HepG2 (cell line): ENCODE results near the gene QKI. TPM values are rescaled to one million over a fixed set of nuclear protein-coding genes. Genes with fewer than 3 reads are reported as not detected.
A peak's percentile ranks its signal among the peaks of the same experiment; 100 is the strongest.

Experiments
- AHR ChIP-seq: IDR thresholded peaks from 2 replicates; pipeline ENCODE4 v1.6.1; 2018; ENCODE audit warnings: missing genetic modification reagents, missing compliant biosample characterization
- ARNT2 ChIP-seq: sonication (generic); formaldehyde crosslinking; IDR thresholded peaks from 2 replicates; pipeline ENCODE4 v1.8.0; 2022; ENCODE audit warnings: mild to moderate bottlenecking, low read depth, missing genetic modification reagents, moderate library complexity
- ATAD3A ChIP-seq: sonication (generic); formaldehyde crosslinking; IDR thresholded peaks from 2 replicates; pipeline ENCODE4 v1.4.0; 2020; ENCODE audit warnings: missing genetic modification reagents
- FOXA1 ChIP-seq, 2 experiments: fragments of 450-650 bp in 1 of 2; sonication (generic) in 1 of 2; formaldehyde crosslinking in 1 of 2; IDR thresholded peaks; 2 replicates each; pipeline versions ENCODE4 v1.4.0 to v1.6.1; 2016 to 2020; ENCODE audit warnings: missing genetic modification reagents in 1 of 2
- FOXK2 ChIP-seq: fragments of 450-650 bp; IDR thresholded peaks from 2 replicates; pipeline ENCODE4 v1.6.1; 2016
- HDAC6 ChIP-seq: fragments of 200-600 bp; sonication (generic); IDR thresholded peaks from 2 replicates; pipeline ENCODE4 v1.7.0; 2017; ENCODE audit warnings: mild to moderate bottlenecking, antibody characterized with exemption, low read length, low read depth
- HMG20A ChIP-seq: IDR thresholded peaks from 2 replicates; pipeline ENCODE4 v1.6.1; 2016; ENCODE audit warnings: borderline replicate concordance
- HOXA3 ChIP-seq: sonication (generic); formaldehyde crosslinking; IDR thresholded peaks from 2 replicates; pipeline ENCODE4 v1.5.0; 2020; ENCODE audit warnings: missing genetic modification reagents
- LCORL ChIP-seq, 2 experiments: fragments of 450-650 bp in 1 of 2; sonication (generic) in 1 of 2; formaldehyde crosslinking in 1 of 2; IDR thresholded peaks; 2 replicates each; pipeline versions ENCODE4 v1.5.0 to v1.6.1; 2017 to 2020; ENCODE audit warnings: antibody characterized with exemption in 1 of 2, missing genetic modification reagents in 1 of 2
- MZF1 ChIP-seq: sonication (generic); formaldehyde crosslinking; IDR thresholded peaks from 2 replicates; pipeline ENCODE4 v1.8.1; 2023; ENCODE audit warnings: mild to moderate bottlenecking, missing genetic modification reagents, borderline replicate concordance
- NCOR1 ChIP-seq: fragments of 200-600 bp; sonication (generic); IDR thresholded peaks from 2 replicates; pipeline ENCODE4 v1.7.0; 2017; ENCODE audit warnings: antibody characterized with exemption, low read length, borderline replicate concordance
- PHF21A ChIP-seq: sonication (generic); formaldehyde crosslinking; IDR thresholded peaks from 2 replicates; pipeline ENCODE4 v1.5.0; 2020; ENCODE audit warnings: mild to moderate bottlenecking, missing genetic modification reagents
- RBM22 ChIP-seq: fragments of 200-400 bp; formaldehyde crosslinking; optimal IDR thresholded peaks from 2 replicates; pipeline ENCODE3; 2017; ENCODE audit warnings: mild to moderate bottlenecking, low read length, moderate library complexity
- SP1 ChIP-seq, 2 experiments: fragments of 450-650 bp in 1 of 2; sonication (generic) in 1 of 2; formaldehyde crosslinking in 1 of 2; IDR thresholded peaks; 2 replicates each; pipeline versions ENCODE4 v1.4.0 to v1.6.1; 2016 to 2020; ENCODE audit warnings: missing genetic modification reagents in 1 of 2
- TAF1 ChIP-seq: sonication (generic); formaldehyde crosslinking; IDR thresholded peaks from 2 replicates; pipeline ENCODE4 v1.4.0; 2020; ENCODE audit warnings: missing genetic modification reagents
- TSC22D2 ChIP-seq: sonication (generic); formaldehyde crosslinking; IDR thresholded peaks from 2 replicates; pipeline ENCODE4 v1.5.1; 2020; ENCODE audit warnings: missing genetic modification reagents, mild to moderate bottlenecking, borderline replicate concordance
- ZC3H13 ChIP-seq: sonication (generic); formaldehyde crosslinking; IDR thresholded peaks from 2 replicates; pipeline ENCODE4 v1.8.1; 2023; ENCODE audit warnings: mild to moderate bottlenecking, missing genetic modification reagents, moderate library complexity
- ZFY ChIP-seq: sonication (generic); formaldehyde crosslinking; IDR thresholded peaks from 2 replicates; pipeline ENCODE4 v1.4.0; 2020; ENCODE audit warnings: missing genetic modification reagents
- ZNF569 ChIP-seq: sonication (generic); formaldehyde crosslinking; IDR thresholded peaks from 2 replicates; pipeline ENCODE4 v1.5.0; 2020; ENCODE audit warnings: mild to moderate bottlenecking, missing genetic modification reagents, moderate library complexity, borderline replicate concordance
- ZNF614 ChIP-seq: IDR thresholded peaks from 2 replicates; pipeline ENCODE4 v1.6.1; 2018; ENCODE audit warnings: missing biosample characterization, missing genetic modification reagents, inconsistent platforms, borderline replicate concordance
- polyA plus RNA-seq, 8 experiments: library from polyadenylated mRNA; depleted of rRNA in 3 of 8; stranded (reverse) in 7 of 8; unstranded in 1 of 8; fragments of >200 nt; fragmentation: Illumina TruSeq in 4 of 8; extraction: Trizol in 4 of 8; gene quantifications; 2 replicates each; pipeline versions ENCODE4 v1.2.1 to v1.2.3, GENCODE V29; 2011 to 2016; ENCODE audit warnings: low read depth in 4 of 8, missing spikeins in 1 of 8, mixed read lengths in 1 of 8; ENCODE audit not compliant: insufficient read depth in 1 of 8
- total RNA-seq, 5 experiments: library from RNA; depleted of rRNA; stranded (reverse); fragments of >200 nt; fragmentation: Illumina TruSeq; extraction: Trizol; gene quantifications; 2 replicates each; pipeline ENCODE4 v1.2.3, GENCODE V29; 2016; ENCODE audit warnings: low read depth in 1 of 5
- TF ChIP-seq, protein P1 (sequence below): sonication (generic); formaldehyde crosslinking; IDR thresholded peaks from 2 replicates; pipeline ENCODE4 v1.5.0; 2020; ENCODE audit warnings: missing genetic modification reagents
- TF ChIP-seq, protein P2 (sequence below): sonication (generic); formaldehyde crosslinking; IDR thresholded peaks from 2 replicates; pipeline ENCODE4 v1.4.0; 2020; ENCODE audit warnings: missing genetic modification reagents, borderline replicate concordance
- TF ChIP-seq, protein P3 (sequence below): sonication (generic); formaldehyde crosslinking; IDR thresholded peaks from 2 replicates; pipeline ENCODE4 v1.4.0; 2020; ENCODE audit warnings: missing genetic modification reagents
- TF ChIP-seq, protein P4 (sequence below): IDR thresholded peaks from 2 replicates; pipeline ENCODE4 v1.6.1; 2016; ENCODE audit warnings: missing biosample characterization, missing genetic modification reagents, low read depth

The QKI gene
- total and polyA plus RNA-seq, 2 of the 13 experiments (the other 11 are each of a cell fraction or from before 2014, with no cell fraction given): 136 to 137 TPM

DNA sequence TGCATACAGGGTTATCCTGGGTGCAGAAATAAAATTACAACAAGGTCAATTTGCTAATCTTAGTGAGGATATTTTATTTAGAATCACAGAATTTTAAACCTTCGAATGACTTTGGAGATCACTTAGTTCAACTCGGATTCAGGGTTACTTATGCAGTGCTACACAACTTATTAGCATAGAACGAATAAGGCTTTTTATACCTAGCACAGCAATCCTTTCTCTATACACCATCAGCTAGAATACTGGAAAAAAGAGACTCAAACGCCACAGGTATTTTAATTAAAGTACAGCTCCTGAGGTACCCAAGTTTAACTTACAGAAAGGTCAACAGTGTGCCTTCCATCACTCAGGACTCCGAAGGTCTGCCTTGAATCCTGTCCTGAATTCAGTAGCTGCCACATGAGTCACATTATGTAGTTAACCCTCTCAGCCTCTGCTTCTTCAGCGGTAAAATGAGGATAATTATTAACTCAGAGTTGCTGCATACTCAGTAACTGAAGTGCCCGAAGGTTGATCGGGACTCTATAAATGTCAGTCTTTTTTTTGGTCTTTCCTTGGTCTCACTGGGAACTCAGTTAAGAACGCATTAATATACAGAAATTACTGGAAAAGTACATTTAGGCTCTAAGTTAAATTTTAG is 6.0 kb upstream of the QKI start (continued):
- TF ChIP-seq, protein P1, sequence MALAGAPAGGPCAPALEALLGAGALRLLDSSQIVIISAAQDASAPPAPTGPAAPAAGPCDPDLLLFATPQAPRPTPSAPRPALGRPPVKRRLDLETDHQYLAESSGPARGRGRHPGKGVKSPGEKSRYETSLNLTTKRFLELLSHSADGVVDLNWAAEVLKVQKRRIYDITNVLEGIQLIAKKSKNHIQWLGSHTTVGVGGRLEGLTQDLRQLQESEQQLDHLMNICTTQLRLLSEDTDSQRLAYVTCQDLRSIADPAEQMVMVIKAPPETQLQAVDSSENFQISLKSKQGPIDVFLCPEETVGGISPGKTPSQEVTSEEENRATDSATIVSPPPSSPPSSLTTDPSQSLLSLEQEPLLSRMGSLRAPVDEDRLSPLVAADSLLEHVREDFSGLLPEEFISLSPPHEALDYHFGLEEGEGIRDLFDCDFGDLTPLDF (CRISPR knock-in tag): no peak
- TF ChIP-seq, protein P2, sequence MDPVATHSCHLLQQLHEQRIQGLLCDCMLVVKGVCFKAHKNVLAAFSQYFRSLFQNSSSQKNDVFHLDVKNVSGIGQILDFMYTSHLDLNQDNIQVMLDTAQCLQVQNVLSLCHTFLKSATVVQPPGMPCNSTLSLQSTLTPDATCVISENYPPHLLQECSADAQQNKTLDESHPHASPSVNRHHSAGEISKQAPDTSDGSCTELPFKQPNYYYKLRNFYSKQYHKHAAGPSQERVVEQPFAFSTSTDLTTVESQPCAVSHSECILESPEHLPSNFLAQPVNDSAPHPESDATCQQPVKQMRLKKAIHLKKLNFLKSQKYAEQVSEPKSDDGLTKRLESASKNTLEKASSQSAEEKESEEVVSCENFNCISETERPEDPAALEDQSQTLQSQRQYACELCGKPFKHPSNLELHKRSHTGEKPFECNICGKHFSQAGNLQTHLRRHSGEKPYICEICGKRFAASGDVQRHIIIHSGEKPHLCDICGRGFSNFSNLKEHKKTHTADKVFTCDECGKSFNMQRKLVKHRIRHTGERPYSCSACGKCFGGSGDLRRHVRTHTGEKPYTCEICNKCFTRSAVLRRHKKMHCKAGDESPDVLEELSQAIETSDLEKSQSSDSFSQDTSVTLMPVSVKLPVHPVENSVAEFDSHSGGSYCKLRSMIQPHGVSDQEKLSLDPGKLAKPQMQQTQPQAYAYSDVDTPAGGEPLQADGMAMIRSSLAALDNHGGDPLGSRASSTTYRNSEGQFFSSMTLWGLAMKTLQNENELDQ (CRISPR knock-in tag): no peak
- TF ChIP-seq ZFY (CRISPR knock-in tag) (no peak), LCORL (IDR thresholded peaks at IDR 0.05) (no peak), LCORL (CRISPR knock-in tag; IDR thresholded peaks at IDR 0.05) (no peak), PHF21A (CRISPR knock-in tag) (peak; percentile 47; the same call in 1 of the 2 replicates), HDAC6 (no peak), FOXA1 (IDR thresholded peaks at IDR 0.05) (no peak), FOXA1 (CRISPR knock-in tag; IDR thresholded peaks at IDR 0.05) (peak; percentile 66), RBM22 (no peak), HMG20A (CRISPR knock-in tag) (peak; percentile 71; the same call in 1 of the 2 replicates), ZNF614 (CRISPR knock-in tag) (peak; percentile 93), AHR (CRISPR knock-in tag) (no peak), TAF1 (CRISPR knock-in tag) (peak; percentile 21; the same call in 1 of the 2 replicates), HOXA3 (CRISPR knock-in tag) (peak; percentile 73; the same call in 1 of the 2 replicates), MZF1 (CRISPR knock-in tag) (no peak), NCOR1 (peak; percentile 65; the same call in 1 of the 2 replicates), ATAD3A (CRISPR knock-in tag) (no peak), FOXK2 (no peak), TSC22D2 (CRISPR knock-in tag) (no peak), ZC3H13 (CRISPR knock-in tag) (no peak), ARNT2 (CRISPR knock-in tag) (no peak), SP1 (IDR thresholded peaks at IDR 0.05) (no peak), SP1 (CRISPR knock-in tag; IDR thresholded peaks at IDR 0.05) (no peak), ZNF569 (CRISPR knock-in tag) (no peak)
- TF ChIP-seq, protein P3, sequence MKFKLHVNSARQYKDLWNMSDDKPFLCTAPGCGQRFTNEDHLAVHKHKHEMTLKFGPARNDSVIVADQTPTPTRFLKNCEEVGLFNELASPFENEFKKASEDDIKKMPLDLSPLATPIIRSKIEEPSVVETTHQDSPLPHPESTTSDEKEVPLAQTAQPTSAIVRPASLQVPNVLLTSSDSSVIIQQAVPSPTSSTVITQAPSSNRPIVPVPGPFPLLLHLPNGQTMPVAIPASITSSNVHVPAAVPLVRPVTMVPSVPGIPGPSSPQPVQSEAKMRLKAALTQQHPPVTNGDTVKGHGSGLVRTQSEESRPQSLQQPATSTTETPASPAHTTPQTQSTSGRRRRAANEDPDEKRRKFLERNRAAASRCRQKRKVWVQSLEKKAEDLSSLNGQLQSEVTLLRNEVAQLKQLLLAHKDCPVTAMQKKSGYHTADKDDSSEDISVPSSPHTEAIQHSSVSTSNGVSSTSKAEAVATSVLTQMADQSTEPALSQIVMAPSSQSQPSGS (CRISPR knock-in tag): peak; percentile 80
- TF ChIP-seq, protein P4, sequence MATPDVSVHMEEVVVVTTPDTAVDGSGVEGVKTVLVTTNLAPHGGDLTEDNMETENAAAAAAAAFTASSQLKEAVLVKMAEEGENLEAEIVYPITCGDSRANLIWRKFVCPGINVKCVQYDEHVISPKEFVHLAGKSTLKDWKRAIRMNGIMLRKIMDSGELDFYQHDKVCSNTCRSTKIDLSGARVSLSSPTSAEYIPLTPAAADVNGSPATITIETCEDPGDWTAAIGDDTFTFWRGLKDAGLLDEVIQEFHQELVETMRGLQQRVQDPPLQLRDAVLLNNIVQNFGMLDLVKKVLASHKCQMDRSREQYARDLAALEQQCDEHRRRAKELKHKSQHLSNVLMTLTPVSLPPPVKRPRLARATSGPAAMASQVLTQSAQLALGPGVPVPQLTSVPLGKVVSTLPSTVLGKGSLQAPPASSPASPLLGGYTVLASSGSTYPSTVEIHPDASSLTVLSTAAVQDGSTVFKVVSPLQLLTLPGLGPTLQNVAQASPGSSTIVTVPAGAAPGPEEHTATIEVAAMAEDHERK: no peak
